H1 (cell line): ENCODE measurements around the gene SPSB2. TPM values are rescaled to one million over a fixed set of nuclear protein-coding genes. Genes with fewer than 3 reads are reported as not detected.

Source experiments
- CTCF ChIA-PET: fragments of 300-600 bp; sonication (Branson Sonifier 250); formaldehyde crosslinking; loops from one replicate; lab custom pipeline; 2021; ENCODE audit not compliant: partially characterized antibody; lab: Charles Lee
- POLR2A ChIA-PET: fragments of 300-600 bp; sonication (Branson Sonifier 250); formaldehyde crosslinking; loops from one replicate; lab custom pipeline; 2021; ENCODE audit warnings: inconsistent platforms; ENCODE audit not compliant: partially characterized antibody; lab: Charles Lee
- DNase-seq, 2 experiments: peaks; one replicate each; pipeline versions ENCODE4 v3.0.0 to v3.0.0-alpha.2; 2010 to 2022; ENCODE audit warnings: low spot score in 2 of 2, low read depth in 1 of 2, mixed read lengths in 1 of 2
- FAIRE-seq: peaks from 2 replicates; lab custom pipeline; 2011; peaks lifted over from hg19 to GRCh38; lab: Jason Lieb, UNC
- H2AFZ ChIP-seq: 2 replicates; pipeline ENCODE4 v1.8.1; 2012; ENCODE audit warnings: low read length, inconsistent platforms
- H2AK5ac ChIP-seq: 2 replicates; pipeline ENCODE4 v1.6.1; 2013; ENCODE audit warnings: low read depth, low read length
- H2BK120ac ChIP-seq: replicated peaks from 2 replicates; pipeline ENCODE3; 2013; ENCODE audit warnings: low read depth, low read length, inconsistent platforms
- H2BK12ac ChIP-seq: 2 replicates; pipeline ENCODE4 v1.6.1; 2013; ENCODE audit warnings: low read depth, low read length
- H2BK15ac ChIP-seq: 2 replicates; pipeline ENCODE4 v1.6.1; 2013; ENCODE audit warnings: low read length
- H2BK20ac ChIP-seq: 2 replicates; pipeline ENCODE4 v1.6.1; 2013; ENCODE audit warnings: low read length
- H2BK5ac ChIP-seq: 2 replicates; pipeline ENCODE4 v1.6.1; 2013; ENCODE audit warnings: low read depth, low read length
- H3K14ac ChIP-seq: 2 replicates; pipeline ENCODE4 v1.6.1; 2013; ENCODE audit warnings: inconsistent platforms; ENCODE audit not compliant: insufficient read length
- H3K18ac ChIP-seq: 2 replicates; pipeline ENCODE4 v1.6.1; 2013; ENCODE audit warnings: low read length; ENCODE audit errors: extremely low read depth
- H3K23ac ChIP-seq: 2 replicates; pipeline ENCODE4 v1.6.1; 2013; ENCODE audit warnings: inconsistent platforms; ENCODE audit not compliant: insufficient read length
- H3K23me2 ChIP-seq: 2 replicates; pipeline ENCODE4 v1.6.1; 2013; ENCODE audit warnings: low read depth, low read length
- H3K27ac ChIP-seq: 2 replicates; pipeline ENCODE4 v1.6.1; 2011; ENCODE audit warnings: low read depth, low read length, inconsistent platforms
- H3K27me3 ChIP-seq, 4 experiments: replicated peaks in 1 of 4; 1 replicate in 1 of 4; 2 replicates in 3 of 4; pipeline versions ENCODE4 v1.6.1 to v1.8.1; 2011 to 2013; ENCODE audit warnings: low read length in 3 of 4, mild to moderate bottlenecking in 3 of 4, inconsistent platforms in 2 of 4, mixed read lengths in 2 of 4, moderate library complexity in 1 of 4; ENCODE audit not compliant: control insufficient read depth in 3 of 4, insufficient read depth in 3 of 4; ENCODE audit errors: extremely low read depth in 1 of 4
- H3K36me3 ChIP-seq, 4 experiments: 2 replicates each; pipeline versions ENCODE4 v1.6.1 to v1.8.1; 2011 to 2013; ENCODE audit warnings: mild to moderate bottlenecking in 4 of 4, low read length in 3 of 4, moderate library complexity in 2 of 4, control low read depth in 1 of 4, inconsistent platforms in 1 of 4; ENCODE audit not compliant: insufficient read depth in 4 of 4, control insufficient read depth in 2 of 4
- H3K4ac ChIP-seq: replicated peaks from 2 replicates; pipeline ENCODE3; 2013; ENCODE audit warnings: low read length, low read depth, mixed read lengths, inconsistent platforms; ENCODE audit not compliant: insufficient read length
- H3K4me1 ChIP-seq, 4 experiments: replicated peaks in 1 of 4; 1 replicate in 1 of 4; 2 replicates in 3 of 4; pipeline versions ENCODE4 v1.6.1 to v1.8.1; 2011 to 2013; ENCODE audit warnings: low read length in 3 of 4, inconsistent platforms in 2 of 4, mixed read lengths in 1 of 4; ENCODE audit not compliant: insufficient read depth in 4 of 4, control insufficient read depth in 3 of 4
- H3K4me2 ChIP-seq, 2 experiments: 2 replicates each; pipeline versions ENCODE4 v1.6.1 to v1.8.1; 2011 to 2013; ENCODE audit warnings: low read depth in 2 of 2, low read length in 2 of 2, control low read depth in 1 of 2, inconsistent platforms in 1 of 2, mild to moderate bottlenecking in 1 of 2; ENCODE audit not compliant: insufficient read depth in 1 of 2
- H3K4me3 ChIP-seq, 4 experiments: fragments of 200-600, 300-600 bp in 1 of 4; sonication (generic), shearing (Covaris generic), sonication (Bioruptor Twin) in 1 of 4; 2 replicates each; pipeline versions ENCODE4 v1.5.1 to v1.8.1; 2011 to 2016; ENCODE audit warnings: low read length in 4 of 4, low read depth in 3 of 4, control low read depth in 2 of 4, inconsistent platforms in 2 of 4, mild to moderate bottlenecking in 2 of 4, mixed read lengths in 1 of 4, moderate library complexity in 1 of 4; ENCODE audit not compliant: insufficient read depth in 2 of 4; ENCODE audit errors: extremely low read depth in 1 of 4
- H3K56ac ChIP-seq: replicated peaks from 2 replicates; pipeline ENCODE3; 2013; ENCODE audit warnings: low read depth, mild to moderate bottlenecking, mixed read lengths, low read length, inconsistent platforms; ENCODE audit not compliant: insufficient read length
- H3K79me1 ChIP-seq: 2 replicates; pipeline ENCODE4 v1.6.1; 2013; ENCODE audit warnings: low read depth, low read length, control low read depth
- H3K79me2 ChIP-seq, 2 experiments: 2 replicates each; pipeline versions ENCODE4 v1.6.1 to v1.8.1; 2012 to 2013; ENCODE audit warnings: low read length in 2 of 2, mild to moderate bottlenecking in 2 of 2, inconsistent platforms in 1 of 2; ENCODE audit not compliant: insufficient read depth in 2 of 2, control insufficient read depth in 1 of 2
- H3K9ac ChIP-seq, 4 experiments: replicated peaks in 1 of 4; 1 replicate in 1 of 4; 2 replicates in 3 of 4; pipeline versions ENCODE4 v1.6.1 to v1.8.1; 2011 to 2013; ENCODE audit warnings: low read depth in 3 of 4, low read length in 3 of 4, control low read depth in 2 of 4, mild to moderate bottlenecking in 2 of 4, moderate library complexity in 2 of 4, inconsistent platforms in 1 of 4; ENCODE audit errors: extremely low read depth in 1 of 4
- H3K9me3 ChIP-seq, 2 experiments: 2 replicates each; pipeline versions ENCODE4 v1.6.1 to v1.8.1; 2012 to 2013; ENCODE audit warnings: mild to moderate bottlenecking in 2 of 2, moderate library complexity in 2 of 2, control low read depth in 1 of 2, inconsistent platforms in 1 of 2, low read depth in 1 of 2, low read length in 1 of 2, mixed read lengths in 1 of 2; ENCODE audit not compliant: insufficient read depth in 2 of 2
- H4K20me1 ChIP-seq, 2 experiments: replicated peaks in 1 of 2; 2 replicates each; pipeline versions ENCODE3 to v1.8.1; 2011 to 2013; ENCODE audit warnings: inconsistent platforms in 2 of 2, low read length in 2 of 2, mild to moderate bottlenecking in 1 of 2; ENCODE audit not compliant: insufficient read depth in 2 of 2, control insufficient read depth in 1 of 2
- H4K5ac ChIP-seq: 2 replicates; pipeline ENCODE4 v1.6.1; 2013; ENCODE audit warnings: low read length, low read depth, mixed read lengths, inconsistent platforms; ENCODE audit not compliant: insufficient read length
- H4K8ac ChIP-seq: 2 replicates; pipeline ENCODE4 v1.8.0; 2013; ENCODE audit warnings: mild to moderate bottlenecking, moderate library complexity, low read length, inconsistent platforms; ENCODE audit not compliant: insufficient read depth; ENCODE audit errors: extremely low read depth
- H4K91ac ChIP-seq: replicated peaks from 2 replicates; pipeline ENCODE3; 2013; ENCODE audit warnings: low read length, mixed read lengths, inconsistent platforms; ENCODE audit not compliant: insufficient read length
- BACH1 ChIP-seq: IDR thresholded peaks from 2 replicates; pipeline ENCODE4 v1.6.1; 2012; ENCODE audit warnings: low read length, improper control_type of control experiment
- GTF2F1 ChIP-seq: IDR thresholded peaks from 2 replicates; pipeline ENCODE4 v1.6.1; 2012; ENCODE audit warnings: low read depth, low read length, improper control_type of control experiment, borderline replicate concordance
- HDAC2 ChIP-seq, 2 experiments: fragments of 300-600 bp in 1 of 2; sonication (generic) in 1 of 2; IDR thresholded peaks; 2 replicates each; pipeline ENCODE4 v1.6.1; 2011 to 2012; ENCODE audit warnings: low read depth in 2 of 2, low read length in 2 of 2, mild to moderate bottlenecking in 2 of 2, moderate library complexity in 2 of 2, borderline replicate concordance in 1 of 2, inconsistent platforms in 1 of 2
- KDM4A ChIP-seq: IDR thresholded peaks from one replicate; pipeline ENCODE4 v1.7.1; 2012; ENCODE audit warnings: low read depth, mild to moderate bottlenecking, moderate library complexity, low read length, inconsistent platforms; ENCODE audit not compliant: severe bottlenecking
- RNF2 ChIP-seq: fragments of 200-900, 300-1000 bp; sonication (generic); IDR thresholded peaks from 2 replicates; pipeline ENCODE4 v1.7.1; 2016; ENCODE audit warnings: borderline replicate concordance, low read depth, mild to moderate bottlenecking, antibody characterized with exemption, low read length; ENCODE audit not compliant: poor library complexity, severe bottlenecking; ENCODE audit errors: missing control alignments
- SRF ChIP-seq: IDR thresholded peaks from 2 replicates; pipeline ENCODE4 v1.6.1; 2011; ENCODE audit warnings: mild to moderate bottlenecking, low read depth, low read length, moderate library complexity
- TCF12 ChIP-seq: IDR thresholded peaks from 2 replicates; pipeline ENCODE4 v1.6.1; 2011; ENCODE audit warnings: low read depth, mild to moderate bottlenecking, low read length
- WGBS, 2 experiments: shearing (Covaris generic) in 1 of 2; methylation state at CpG; one replicate each; pipeline versions ENCODE4 v1.1.6 to v1.1.7; 2013 to 2015; ENCODE audit warnings: low lambda C conversion rate in 2 of 2, mixed read lengths in 2 of 2, inconsistent platforms in 1 of 2, low coverage in 1 of 2, missing lambda C conversion rate in 1 of 2; ENCODE audit not compliant: insufficient replicate concordance in 2 of 2, insufficient coverage in 1 of 2, insufficient read length in 1 of 2; ENCODE audit errors: extremely low coverage in 1 of 2, missing lambda C conversion rate in 1 of 2; 5-methylcytosine and 5-hydroxymethylcytosine counted together
- polyA plus RNA-seq, 7 experiments: library from polyadenylated mRNA; depleted of rRNA in 3 of 7; stranded (reverse) in 5 of 7; unstranded in 2 of 7; fragments of >200 nt in 5 of 7; fragments of 200-250 nt in 2 of 7; gene quantifications; 1 replicate in 5 of 7; 2 replicates in 1 of 7; 4 replicates in 1 of 7; pipeline versions ENCODE4 v1.2.1 to v1.2.3, GENCODE V29; 2011 to 2013; ENCODE audit warnings: missing spikeins in 2 of 7, mixed read lengths in 2 of 7
- total RNA-seq: library from RNA; stranded (reverse); fragmentation: NEBNext Ultra II Directional; extraction: Animal tissue kit (Norgen Biotek cat#: 25700); gene quantifications from 2 replicates; pipeline ENCODE4 v1.2.1, GENCODE V29; 2021
- TF ChIP-seq, protein P1 (sequence below), 3 experiments: IDR thresholded peaks; 1 replicate in 2 of 3; 2 replicates in 1 of 3; pipeline versions ENCODE4 v1.5.1 to v1.6.1; 2011; ENCODE audit warnings: low read length in 3 of 3, mild to moderate bottlenecking in 3 of 3, inconsistent platforms in 2 of 3, low read depth in 1 of 3, moderate library complexity in 1 of 3; ENCODE audit not compliant: insufficient read depth in 1 of 3; ENCODE audit errors: control extremely low read depth in 1 of 3
- TF ChIP-seq, protein P2 (sequence below): IDR thresholded peaks from 2 replicates; pipeline ENCODE4 v1.6.1; 2012; ENCODE audit warnings: inconsistent platforms

Gene SPSB2
- total and polyA plus RNA-seq, 2 of the 8 experiments (the other 6 are each of a cell fraction or from before 2014, with no cell fraction given) = 13.0 to 23.2 TPM

DNA sequence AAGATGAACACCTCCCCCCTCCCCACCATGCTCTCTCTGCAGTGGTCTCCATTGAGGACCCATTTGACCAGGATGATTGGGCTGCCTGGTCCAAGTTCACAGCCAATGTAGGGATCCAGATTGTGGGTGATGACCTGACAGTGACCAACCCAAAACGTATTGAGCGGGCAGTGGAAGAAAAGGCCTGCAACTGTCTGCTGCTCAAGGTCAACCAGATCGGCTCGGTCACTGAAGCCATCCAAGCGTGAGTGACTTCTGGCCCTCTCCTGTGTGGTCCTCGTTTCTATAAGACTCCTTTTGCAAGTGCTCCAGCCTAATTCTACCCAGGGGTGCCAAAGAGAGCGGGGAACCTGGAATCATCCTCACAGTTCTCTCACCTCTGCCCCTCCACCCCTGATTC, 48.4 kb upstream of the SPSB2 start:
- no peak overlapping the region for H3K27ac ChIP-seq
- no peaks in the 10 kb centered on the region for H3K79me2 ChIP-seq
- H3K4me3 ChIP-seq = no peak overlapping the region; a peak in 1 of 8 replicates
- no peak overlapping the region for H4K5ac ChIP-seq
- H2BK12ac ChIP-seq = no peak overlapping the region
- H2BK20ac ChIP-seq = no peak overlapping the region
- no peak for DNase-seq
- H2BK15ac ChIP-seq = no peak overlapping the region
- H3K9ac ChIP-seq = no peak overlapping the region
- H3K27me3 ChIP-seq = no peaks in the 10 kb centered on the region
- no peaks in the 10 kb centered on the region; the same call in none of the 2 replicates for H3K79me1 ChIP-seq
- ChIA-PET CTCF (interaction anchor here (1.1 to 10.0 kb wide), 5 partner anchors 10 to 53 kb away, joined by 3 to 253 read pairs (median 23); partner anchors contain the start of genes C12orf57, LRRC23 and RNU7-1), POLR2A (interaction anchor here (1.0 to 39.6 kb wide), 5 partner anchors 8 to 52 kb away, joined by 3 to 1027 read pairs (median 227); partner anchors contain the start of genes C12orf57, ENO2, LRRC23 and PTPN6)
- H4K20me1 ChIP-seq = peaks cover 0 to 6% of the 10 kb centered on the region in 2 experiments
- no peak overlapping the region for H4K91ac ChIP-seq
- no peak overlapping the region for H4K8ac ChIP-seq
- no peak overlapping the region for H2AK5ac ChIP-seq
- no peak overlapping the region for H2BK120ac ChIP-seq
- no peak for FAIRE-seq
- H3K56ac ChIP-seq = no peak overlapping the region
- H2AFZ ChIP-seq = no peak overlapping the region
- peaks cover 12 to 21% (median 16%) of the 10 kb centered on the region in 4 experiments for H3K4me1 ChIP-seq
- peaks cover 13% of the 10 kb centered on the region for H3K23me2 ChIP-seq
- H3K14ac ChIP-seq = no peak overlapping the region
- H2BK5ac ChIP-seq = no peak overlapping the region
- no peaks in the 10 kb centered on the region for H3K9me3 ChIP-seq
- H3K18ac ChIP-seq = no peak overlapping the region
- H3K23ac ChIP-seq = no peak overlapping the region
- H3K4ac ChIP-seq = no peak overlapping the region
- 90% methylated on average over 7 of the region's 7 CpGs; no CpG with 5 or more reads in 1 of the 2 experiments for WGBS, 2 experiments
- no peak overlapping the region for H3K4me2 ChIP-seq
- peaks cover 21 to 66% (median 42%) of the 10 kb centered on the region in 4 experiments for H3K36me3 ChIP-seq
- TF ChIP-seq KDM4A (no peak), BACH1 (no peak), SRF (no peak), HDAC2 (IDR thresholded peaks at IDR 0.05; ENCODE audit: borderline replicate concordance in 1 of 2, low read depth in 2 of 2, low read length in 2 of 2) (no peak), TCF12 (no peak), GTF2F1 (no peak), RNF2 (no peak)
- TF ChIP-seq, protein P1, sequence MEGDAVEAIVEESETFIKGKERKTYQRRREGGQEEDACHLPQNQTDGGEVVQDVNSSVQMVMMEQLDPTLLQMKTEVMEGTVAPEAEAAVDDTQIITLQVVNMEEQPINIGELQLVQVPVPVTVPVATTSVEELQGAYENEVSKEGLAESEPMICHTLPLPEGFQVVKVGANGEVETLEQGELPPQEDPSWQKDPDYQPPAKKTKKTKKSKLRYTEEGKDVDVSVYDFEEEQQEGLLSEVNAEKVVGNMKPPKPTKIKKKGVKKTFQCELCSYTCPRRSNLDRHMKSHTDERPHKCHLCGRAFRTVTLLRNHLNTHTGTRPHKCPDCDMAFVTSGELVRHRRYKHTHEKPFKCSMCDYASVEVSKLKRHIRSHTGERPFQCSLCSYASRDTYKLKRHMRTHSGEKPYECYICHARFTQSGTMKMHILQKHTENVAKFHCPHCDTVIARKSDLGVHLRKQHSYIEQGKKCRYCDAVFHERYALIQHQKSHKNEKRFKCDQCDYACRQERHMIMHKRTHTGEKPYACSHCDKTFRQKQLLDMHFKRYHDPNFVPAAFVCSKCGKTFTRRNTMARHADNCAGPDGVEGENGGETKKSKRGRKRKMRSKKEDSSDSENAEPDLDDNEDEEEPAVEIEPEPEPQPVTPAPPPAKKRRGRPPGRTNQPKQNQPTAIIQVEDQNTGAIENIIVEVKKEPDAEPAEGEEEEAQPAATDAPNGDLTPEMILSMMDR (IDR thresholded peaks at IDR 0.05; ENCODE audit: control extremely low read depth in 1 of 3, insufficient read depth in 1 of 3, low read depth in 1 of 3, low read length in 3 of 3) = no peak
- TF ChIP-seq, protein P2, sequence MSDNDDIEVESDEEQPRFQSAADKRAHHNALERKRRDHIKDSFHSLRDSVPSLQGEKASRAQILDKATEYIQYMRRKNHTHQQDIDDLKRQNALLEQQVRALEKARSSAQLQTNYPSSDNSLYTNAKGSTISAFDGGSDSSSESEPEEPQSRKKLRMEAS = no peak
